B cell (primary cell): ENCODE data around the gene SRCAP. TPM values are rescaled to one million over a fixed set of nuclear protein-coding genes. Genes with fewer than 3 reads are reported as not detected.
A peak's percentile ranks its signal among the peaks of the same experiment; 100 is the strongest.

ENCODE experiments used
- ATAC-seq: fragments of 200-7000 bp; cut with Tn5 transposase; one replicate; pipeline ENCODE4 v1.10.0; 2021; ENCODE audit warnings: low read depth, mild to moderate bottlenecking, moderate number of reproducible peaks, moderate library complexity
- CTCF ChIA-PET: fragments of 350-600 bp; sonication (Branson Sonifier 250); formaldehyde crosslinking; loops from one replicate; lab custom pipeline; 2021; ENCODE audit warnings: antibody characterized with exemption, inconsistent platforms; lab: Charles Lee
- POLR2A ChIA-PET: fragments of 350-600 bp; sonication (Branson Sonifier 250); formaldehyde crosslinking; loops from one replicate; lab custom pipeline; 2021; ENCODE audit warnings: antibody characterized with exemption; lab: Charles Lee
- DNase-seq: peaks from one replicate; pipeline ENCODE4 v3.0.0; 2013
- H2AFZ ChIP-seq: 2 replicates; pipeline ENCODE4 v1.6.1; 2012; ENCODE audit warnings: mild to moderate bottlenecking, low read depth, low read length; ENCODE audit not compliant: insufficient read depth, poor library complexity, severe bottlenecking
- H3K27ac ChIP-seq, 2 donors: 1 replicate in 1 of 2; 2 replicates in 1 of 2; pipeline ENCODE4 v1.5.1; 2012 to 2013; ENCODE audit warnings: low read length in 2 of 2, mild to moderate bottlenecking in 2 of 2, moderate library complexity in 1 of 2
- H3K27me3 ChIP-seq, 4 experiments: fragments of 200-600 bp in 1 of 4; sonication (generic) in 1 of 4; replicated peaks in 1 of 4; 1 replicate in 2 of 4; 2 replicates in 2 of 4; pipeline versions ENCODE4 v1.6.1 to v1.7.0; 2013 to 2016; ENCODE audit warnings: low read length in 3 of 4, mild to moderate bottlenecking in 2 of 4, mixed read lengths in 1 of 4, moderate library complexity in 1 of 4; ENCODE audit not compliant: insufficient read depth in 4 of 4, control insufficient read depth in 3 of 4; ENCODE audit errors: control extremely low read depth in 1 of 4
- H3K36me3 ChIP-seq, 2 experiments: replicated peaks in 1 of 2; 1 replicate in 1 of 2; 2 replicates in 1 of 2; pipeline versions ENCODE4 v1.6.1 to v1.7.1; 2013; ENCODE audit warnings: low read length in 1 of 2; ENCODE audit not compliant: insufficient read depth in 2 of 2, control insufficient read depth in 1 of 2; ENCODE audit errors: control extremely low read depth in 1 of 2, extremely low read depth in 1 of 2
- H3K4me1 ChIP-seq, 2 donors: fragments of 200-600 bp in 1 of 2; sonication (generic) in 1 of 2; 1 replicate in 1 of 2; 2 replicates in 1 of 2; pipeline versions ENCODE4 v1.5.1 to v1.6.1; 2013 to 2017; ENCODE audit warnings: low read length in 2 of 2; ENCODE audit not compliant: control insufficient read depth in 2 of 2, insufficient read depth in 2 of 2
- H3K4me2 ChIP-seq: replicated peaks from 2 replicates; pipeline ENCODE3; 2012; ENCODE audit warnings: mild to moderate bottlenecking, low read depth, low read length; ENCODE audit not compliant: poor library complexity, severe bottlenecking
- H3K4me3 ChIP-seq, 5 experiments: fragments of 200-600 bp in 1 of 5; sonication (generic) in 1 of 5; 1 replicate in 3 of 5; 2 replicates in 2 of 5; pipeline versions ENCODE4 v1.5.1 to v1.7.0; 2011 to 2016; ENCODE audit warnings: low read length in 4 of 5, mild to moderate bottlenecking in 4 of 5, low read depth in 2 of 5, control low read depth in 1 of 5, moderate library complexity in 1 of 5; ENCODE audit not compliant: insufficient read depth in 1 of 5; ENCODE audit errors: control extremely low read depth in 1 of 5, extremely low read depth in 1 of 5
- H3K79me2 ChIP-seq: fragments of 200-600 bp; sonication (generic); one replicate; pipeline ENCODE4 v1.6.0; 2016; ENCODE audit warnings: low read length; ENCODE audit not compliant: control insufficient read depth, insufficient read depth
- H3K9ac ChIP-seq: fragments of 200-600 bp; sonication (generic); 2 replicates; pipeline ENCODE4 v1.6.1; 2017; ENCODE audit warnings: mild to moderate bottlenecking, low read length, moderate library complexity
- H3K9me3 ChIP-seq, 3 donors: one replicate each; pipeline versions ENCODE4 v1.6.1 to v1.7.1; 2013; ENCODE audit warnings: low read length in 2 of 3; ENCODE audit not compliant: control insufficient read depth in 2 of 3, insufficient read depth in 1 of 3; ENCODE audit errors: control extremely low read depth in 1 of 3
- H4K20me1 ChIP-seq: 2 replicates; pipeline ENCODE4 v1.6.0; 2012; ENCODE audit warnings: mild to moderate bottlenecking, low read length; ENCODE audit not compliant: insufficient read depth, control insufficient read depth, poor library complexity, severe bottlenecking
- H3K27ac Mint-ChIP-seq: one replicate; pipeline ENCODE4 v1.8.0; 2021; ENCODE audit warnings: mixed read lengths
- H3K27me3 Mint-ChIP-seq: one replicate; pipeline ENCODE4 v1.8.0; 2021; ENCODE audit warnings: mixed read lengths
- H3K4me1 Mint-ChIP-seq: one replicate; pipeline ENCODE4 v1.8.0; 2021; ENCODE audit warnings: mixed read lengths
- H3K4me3 Mint-ChIP-seq: one replicate; pipeline ENCODE4 v1.8.0; 2021; ENCODE audit warnings: mixed read lengths
- H3K9me3 Mint-ChIP-seq: one replicate; pipeline ENCODE4 v1.8.0; 2022; ENCODE audit warnings: mixed read lengths; ENCODE audit not compliant: insufficient read depth
- EZH2 ChIP-seq: IDR thresholded peaks from 2 replicates; pipeline ENCODE4 v1.6.1; 2012; ENCODE audit warnings: borderline replicate concordance, low read depth, mild to moderate bottlenecking, moderate library complexity, low read length; ENCODE audit not compliant: insufficient read depth, poor library complexity, severe bottlenecking
- WGBS: methylation state at CpG from one replicate; pipeline ENCODE4 v1.1.5; 2013; ENCODE audit warnings: missing lambda C conversion rate; ENCODE audit not compliant: insufficient coverage; 5-methylcytosine and 5-hydroxymethylcytosine counted together
- intact Hi-C: fragments of 100-400 bp; cut with micrococcal nuclease; formaldehyde crosslinking; loops from one replicate; pipeline ENCODE4 v1.10.0; 2022
- polyA plus RNA-seq: library from polyadenylated mRNA; depleted of rRNA; stranded (reverse); fragments of >200 nt; gene quantifications from 2 replicates; pipeline ENCODE4 v1.2.3, GENCODE V29; 2012
- total RNA-seq, 2 donors: library from RNA; stranded (reverse); fragments of 120-200 nt in 1 of 2; gene quantifications; 1 replicate in 1 of 2; 2 replicates in 1 of 2; pipeline versions ENCODE4 v1.2.3 to v1.2.4, GENCODE V29; 2013 to 2022
- TF ChIP-seq, protein P1 (sequence below): fragments of 200-600 bp; IDR thresholded peaks from one replicate; pipeline ENCODE4 v1.8.0; 2022; ENCODE audit warnings: antibody characterized with exemption, mild to moderate bottlenecking

The SRCAP gene
- total and polyA plus RNA-seq, 2 donors (not counting 1 experiment from before 2014, with no cell fraction given) = 20.9 to 145 TPM

DNA sequence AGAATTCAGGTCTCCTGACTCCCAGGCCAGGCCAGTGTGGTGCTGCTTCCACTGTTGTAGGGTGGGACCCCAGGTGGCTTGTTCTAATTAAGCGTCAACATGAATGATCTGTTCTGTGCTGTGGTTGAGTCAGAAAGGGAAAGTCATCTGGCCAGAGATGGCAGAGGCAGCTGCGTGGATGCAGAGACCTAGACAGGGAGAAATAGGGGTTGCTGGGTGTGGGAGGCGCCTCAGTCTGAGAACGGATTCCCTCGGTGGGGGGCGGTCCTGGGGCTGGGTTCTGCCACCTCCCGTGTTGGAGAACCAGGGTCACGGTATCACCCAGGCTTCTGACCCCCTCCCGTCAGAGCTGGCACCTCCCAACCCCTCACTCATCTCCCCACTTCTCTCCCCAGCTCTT is 35.2 kb upstream of the SRCAP start:
- H3K9me3 ChIP-seq = no peaks in the 10 kb centered on the region
- CTCF ChIA-PET = no interaction called here

DNA sequence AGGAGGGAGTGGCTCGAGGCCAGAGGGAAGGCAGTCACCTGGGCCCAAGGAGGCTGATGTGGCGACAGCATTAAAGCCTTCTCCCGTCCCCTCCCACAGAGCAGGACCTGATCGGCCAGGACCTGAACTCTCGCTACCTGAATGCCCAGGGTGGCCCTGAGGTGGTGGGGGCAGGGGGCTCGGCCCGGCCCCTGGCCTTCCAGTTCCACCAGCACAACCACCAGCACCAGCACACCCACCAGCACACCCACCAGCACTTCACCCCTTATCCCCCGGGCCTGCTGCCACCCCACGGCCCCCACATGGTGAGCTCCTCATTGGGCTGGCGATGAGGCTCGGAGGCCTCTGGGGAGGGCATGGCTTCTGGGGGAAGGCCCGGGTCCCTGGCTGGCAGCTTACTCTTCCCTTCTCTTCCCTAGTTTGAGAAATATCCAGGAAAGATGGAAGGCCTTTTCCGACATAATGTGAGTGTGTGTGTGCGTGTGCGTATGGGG is 34.3 kb upstream of the SRCAP start:
- H3K9ac ChIP-seq = no peak overlapping the region
- TF ChIP-seq, protein P1, sequence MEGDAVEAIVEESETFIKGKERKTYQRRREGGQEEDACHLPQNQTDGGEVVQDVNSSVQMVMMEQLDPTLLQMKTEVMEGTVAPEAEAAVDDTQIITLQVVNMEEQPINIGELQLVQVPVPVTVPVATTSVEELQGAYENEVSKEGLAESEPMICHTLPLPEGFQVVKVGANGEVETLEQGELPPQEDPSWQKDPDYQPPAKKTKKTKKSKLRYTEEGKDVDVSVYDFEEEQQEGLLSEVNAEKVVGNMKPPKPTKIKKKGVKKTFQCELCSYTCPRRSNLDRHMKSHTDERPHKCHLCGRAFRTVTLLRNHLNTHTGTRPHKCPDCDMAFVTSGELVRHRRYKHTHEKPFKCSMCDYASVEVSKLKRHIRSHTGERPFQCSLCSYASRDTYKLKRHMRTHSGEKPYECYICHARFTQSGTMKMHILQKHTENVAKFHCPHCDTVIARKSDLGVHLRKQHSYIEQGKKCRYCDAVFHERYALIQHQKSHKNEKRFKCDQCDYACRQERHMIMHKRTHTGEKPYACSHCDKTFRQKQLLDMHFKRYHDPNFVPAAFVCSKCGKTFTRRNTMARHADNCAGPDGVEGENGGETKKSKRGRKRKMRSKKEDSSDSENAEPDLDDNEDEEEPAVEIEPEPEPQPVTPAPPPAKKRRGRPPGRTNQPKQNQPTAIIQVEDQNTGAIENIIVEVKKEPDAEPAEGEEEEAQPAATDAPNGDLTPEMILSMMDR = no peak
- no peak for TF ChIP-seq EZH2
- ChIA-PET POLR2A (no interaction called here), CTCF (interaction anchor here (1.5 kb wide), 1 partner anchor 29 kb away, joined by 7 read pairs; no protein-coding TSS in a partner anchor)
- no peak overlapping the region for H3K27ac Mint-ChIP-seq
- H4K20me1 ChIP-seq = peaks cover 99% of the 10 kb centered on the region
- H3K27ac ChIP-seq = no peak overlapping the region
- intact Hi-C loops = no loop called here
- peaks cover 50% of the 10 kb centered on the region for H3K79me2 ChIP-seq
- 96% methylated on average over 12 of the region's 15 CpGs for WGBS
- no peak overlapping the region for H2AFZ ChIP-seq
- peaks cover 32% of the 10 kb centered on the region for H3K4me1 Mint-ChIP-seq
- no peaks in the 10 kb centered on the region for H3K9me3 ChIP-seq
- ATAC-seq = no peak
- H3K36me3 ChIP-seq = peaks cover 3 to 82% of the 10 kb centered on the region in 2 experiments
- H3K4me2 ChIP-seq = no peak overlapping the region
- H3K4me3 ChIP-seq = no peak overlapping the region
- H3K27me3 Mint-ChIP-seq = no peaks in the 10 kb centered on the region
- no peak overlapping the region for H3K4me3 Mint-ChIP-seq
- no peaks in the 10 kb centered on the region for H3K27me3 ChIP-seq
- no peaks in the 10 kb centered on the region for H3K9me3 Mint-ChIP-seq
- no peak for DNase-seq
- H3K4me1 ChIP-seq = peaks cover 22 to 39% of the 10 kb centered on the region in 2 donors

More for the DNA sequence above, 35.2 kb upstream of the SRCAP start:
- DNase-seq (no peak), ATAC-seq (no peak)
- Histone ChIP-seq H3K27me3 (no peaks in the 10 kb centered on the region), H2AFZ (no peak overlapping the region), H4K20me1 (peaks cover 92% of the 10 kb centered on the region), H3K4me1 (peaks cover 22 to 39% of the 10 kb centered on the region in 2 donors), H3K9ac (no peak overlapping the region), H3K79me2 (peaks cover 51% of the 10 kb centered on the region), H3K27ac (no peak overlapping the region), H3K36me3 (peaks cover 3 to 77% of the 10 kb centered on the region in 2 experiments), H3K4me3 (no peak overlapping the region), H3K4me2 (no peak overlapping the region)
- Mint-ChIP-seq H3K4me3 (no peak overlapping the region), H3K27ac (peak overlapping the region; percentile 21), H3K27me3 (no peaks in the 10 kb centered on the region), H3K4me1 (peaks cover 34% of the 10 kb centered on the region), H3K9me3 (no peaks in the 10 kb centered on the region)
- POLR2A ChIA-PET = interaction anchor here (0.6 kb wide), 2 partner anchors 30 to 55 kb away, joined by 5 read pairs; no protein-coding TSS in a partner anchor
- WGBS = 85% methylated on average over 9 of the region's 9 CpGs
- TF ChIP-seq EZH2 = no peak
- TF ChIP-seq, protein P1 = no peak
- intact Hi-C loops = no loop called here
